PC-9 (cell line): Measurements from ENCODE around the gene DES. TPM values are rescaled to one million over a fixed set of nuclear protein-coding genes. Genes with fewer than 3 reads are reported as not detected.

ENCODE experiments used
- BruUV-seq: library from RNA; stranded (reverse); fragments of 400-500 nt; replicated peaks from 2 replicates; lab custom pipeline; 2021; lab: Mats Ljungman, UMichigan
- CTCF ChIA-PET: fragments of 300-600 bp; sonication (Branson Sonifier 250); formaldehyde crosslinking; loops from one replicate; lab custom pipeline; 2022; ENCODE audit warnings: antibody characterized with exemption; lab: Charles Lee
- POLR2A ChIA-PET: fragments of 300-600 bp; sonication (Branson Sonifier 250); formaldehyde crosslinking; loops from one replicate; lab custom pipeline; 2022; ENCODE audit warnings: antibody characterized with exemption; ENCODE audit not compliant: unreplicated experiment; lab: Charles Lee
- DNase-seq, 2 experiments: peaks; one replicate each; pipeline versions ENCODE4 v3.0.0 to v3.0.0-alpha.2; 2015 to 2022; ENCODE audit warnings: mixed read lengths in 1 of 2
- H2AFZ ChIP-seq: fragments of 200-600 bp; sonication (generic); 2 replicates; pipeline ENCODE4 v1.8.1; 2017; ENCODE audit warnings: antibody characterized with exemption
- H3F3A ChIP-seq: fragments of 200-600 bp; sonication (generic); 2 replicates; pipeline ENCODE4 v1.8.1; 2017; ENCODE audit warnings: antibody characterized with exemption, mild to moderate bottlenecking, low read depth; ENCODE audit not compliant: insufficient read depth
- H3K27ac ChIP-seq: fragments of 200-600 bp; sonication (generic); 2 replicates; pipeline ENCODE4 v1.6.1; 2016; ENCODE audit warnings: mixed run types
- H3K27me3 ChIP-seq: fragments of 200-600 bp; sonication (generic); 2 replicates; pipeline ENCODE4 v1.6.1; 2016; ENCODE audit warnings: low read depth, mixed run types; ENCODE audit not compliant: insufficient read depth
- H3K36me3 ChIP-seq: fragments of 200-600 bp; sonication (generic); 2 replicates; pipeline ENCODE4 v1.6.1; 2016; ENCODE audit warnings: low read depth, mixed run types
- H3K4me1 ChIP-seq: fragments of 200-600 bp; sonication (generic); replicated peaks from 2 replicates; pipeline ENCODE4 v1.6.1; 2016; ENCODE audit warnings: mixed run types; ENCODE audit not compliant: insufficient read depth
- H3K4me2 ChIP-seq: fragments of 200-600 bp; sonication (generic); 2 replicates; pipeline ENCODE4 v1.6.1; 2017; ENCODE audit warnings: mixed run types
- H3K4me3 ChIP-seq: fragments of 200-600 bp; sonication (generic); 2 replicates; pipeline ENCODE4 v1.6.1; 2016; ENCODE audit warnings: mixed run types
- H3K79me2 ChIP-seq: fragments of 200-600 bp; sonication (generic); 2 replicates; pipeline ENCODE4 v1.6.1; 2017; ENCODE audit warnings: low read depth, mixed run types
- H3K9me2 ChIP-seq: fragments of 200-600 bp; sonication (generic); 2 replicates; pipeline ENCODE4 v1.8.1; 2017; ENCODE audit warnings: mild to moderate bottlenecking; ENCODE audit not compliant: insufficient read depth
- H3K9me3 ChIP-seq: fragments of 200-600 bp; sonication (generic); 2 replicates; pipeline ENCODE4 v1.8.1; 2016; ENCODE audit warnings: low read depth; ENCODE audit not compliant: insufficient read depth
- H4K20me1 ChIP-seq: fragments of 200-600 bp; sonication (generic); 2 replicates; pipeline ENCODE4 v1.8.1; 2017; ENCODE audit not compliant: insufficient read depth
- EZH2 ChIP-seq: fragments of 200-600 bp; sonication (generic); IDR thresholded peaks from 2 replicates; pipeline ENCODE4 v1.8.0; 2017; ENCODE audit warnings: antibody characterized with exemption, low read depth
- intact Hi-C: fragments of 100-400 bp; cut with micrococcal nuclease; formaldehyde crosslinking; loops from one replicate; pipeline ENCODE4 v1.10.0; 2022; ENCODE audit not compliant: unreplicated experiment
- total RNA-seq: library from RNA; stranded (reverse); gene quantifications from 2 replicates; pipeline ENCODE4 v1.2.3, GENCODE V29; 2021
- TF ChIP-seq, protein P1 (sequence below): fragments of 200-600 bp; sonication (generic); conservative IDR thresholded peaks from 2 replicates; pipeline ENCODE4 v1.6.1; 2017; ENCODE audit warnings: mixed run types, antibody characterized with exemption, mild to moderate bottlenecking, moderate library complexity

DES gene
- total RNA-seq, 1 experiment from 2014 or later: not detected

- Histone ChIP-seq H3K4me1 (peaks cover 58% of the 10 kb centered on the region), H3K9me2 (no peaks in the 10 kb centered on the region), H4K20me1 (no peaks in the 10 kb centered on the region), H3K27ac (no peak overlapping the region), H3K4me2 (no peak overlapping the region), H3K4me3 (no peak overlapping the region), H3K36me3 (no peaks in the 10 kb centered on the region), H2AFZ (no peak overlapping the region), H3F3A (peaks cover 43% of the 10 kb centered on the region), H3K9me3 (no peaks in the 10 kb centered on the region), H3K79me2 (no peaks in the 10 kb centered on the region), H3K27me3 (no peaks in the 10 kb centered on the region)
- POLR2A ChIA-PET: no interaction called here
- no peak for TF ChIP-seq EZH2
- TF ChIP-seq, protein P1, sequence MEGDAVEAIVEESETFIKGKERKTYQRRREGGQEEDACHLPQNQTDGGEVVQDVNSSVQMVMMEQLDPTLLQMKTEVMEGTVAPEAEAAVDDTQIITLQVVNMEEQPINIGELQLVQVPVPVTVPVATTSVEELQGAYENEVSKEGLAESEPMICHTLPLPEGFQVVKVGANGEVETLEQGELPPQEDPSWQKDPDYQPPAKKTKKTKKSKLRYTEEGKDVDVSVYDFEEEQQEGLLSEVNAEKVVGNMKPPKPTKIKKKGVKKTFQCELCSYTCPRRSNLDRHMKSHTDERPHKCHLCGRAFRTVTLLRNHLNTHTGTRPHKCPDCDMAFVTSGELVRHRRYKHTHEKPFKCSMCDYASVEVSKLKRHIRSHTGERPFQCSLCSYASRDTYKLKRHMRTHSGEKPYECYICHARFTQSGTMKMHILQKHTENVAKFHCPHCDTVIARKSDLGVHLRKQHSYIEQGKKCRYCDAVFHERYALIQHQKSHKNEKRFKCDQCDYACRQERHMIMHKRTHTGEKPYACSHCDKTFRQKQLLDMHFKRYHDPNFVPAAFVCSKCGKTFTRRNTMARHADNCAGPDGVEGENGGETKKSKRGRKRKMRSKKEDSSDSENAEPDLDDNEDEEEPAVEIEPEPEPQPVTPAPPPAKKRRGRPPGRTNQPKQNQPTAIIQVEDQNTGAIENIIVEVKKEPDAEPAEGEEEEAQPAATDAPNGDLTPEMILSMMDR: no peak
- DNase-seq: no peak
- CTCF ChIA-PET: interaction anchor here (0.6 kb wide), 1 partner anchor 19 kb away, joined by 5 read pairs; no protein-coding TSS in a partner anchor
- no TSS peak for BruUV-seq
- intact Hi-C loops: loop anchor here (5.0 kb wide), 3 partner anchors 42 to 67 kb away; partner anchors contain the start of gene GMPPA
Measured at GRCh38 chr2:219455581-219455980, 37.4 kb downstream of the DES start.

GRCh38 chr2:219457784-219458369 lies 39.7 kb downstream of the DES start:
- TF ChIP-seq, protein P1: no peak; the same call in 1 of the 2 replicates
- no peak for TF ChIP-seq EZH2
- Histone ChIP-seq H3K9me2 (no peaks in the 10 kb centered on the region), H3K27me3 (no peaks in the 10 kb centered on the region), H3K4me1 (peaks cover 45% of the 10 kb centered on the region), H3K36me3 (no peaks in the 10 kb centered on the region), H2AFZ (no peak overlapping the region), H3K27ac (peak overlapping the region; percentile 45), H3K9me3 (no peaks in the 10 kb centered on the region), H4K20me1 (no peaks in the 10 kb centered on the region), H3F3A (peaks cover 39% of the 10 kb centered on the region), H3K79me2 (no peaks in the 10 kb centered on the region), H3K4me3 (no peak overlapping the region), H3K4me2 (peak overlapping the region; percentile 37; the same call in 1 of the 2 replicates)
- POLR2A ChIA-PET: interaction anchor here (0.6 kb wide), 2 partner anchors 41 to 63 kb away, joined by 3 to 7 read pairs; partner anchors contain the start of gene GMPPA
- intact Hi-C loops: loop anchor here (5.0 kb wide), 3 partner anchors 39 to 64 kb away; partner anchors contain the start of gene GMPPA
- CTCF ChIA-PET: interaction anchor here (0.6 to 1.0 kb wide), 3 partner anchors 60 to 448 kb away, joined by 3 to 6 read pairs (median 5); no protein-coding TSS in a partner anchor
- BruUV-seq: no TSS peak
- DNase-seq: peak; percentile 34 to 76

GRCh38 chr2:219458996-219459395 lies 40.8 kb downstream of the DES start:
- no peak overlapping the region for H3K4me2 ChIP-seq
- intact Hi-C loops: loop anchor here (5.0 kb wide), 3 partner anchors 38 to 63 kb away; partner anchors contain the start of gene GMPPA
- H3F3A ChIP-seq: peaks cover 29% of the 10 kb centered on the region
- CTCF ChIA-PET: interaction anchor here (0.7 to 1.2 kb wide), 2 partner anchors 71 to 449 kb away, joined by 5 to 13 read pairs; no protein-coding TSS in a partner anchor
- H3K9me3 ChIP-seq: no peaks in the 10 kb centered on the region
- H2AFZ ChIP-seq: no peak overlapping the region
- H3K4me1 ChIP-seq: peaks cover 34% of the 10 kb centered on the region
- POLR2A ChIA-PET: no interaction called here
- TF ChIP-seq, protein P1: no peak
- TF ChIP-seq EZH2: no peak
- H3K36me3 ChIP-seq: no peaks in the 10 kb centered on the region
- no peaks in the 10 kb centered on the region for H4K20me1 ChIP-seq
- H3K79me2 ChIP-seq: no peaks in the 10 kb centered on the region
- no peak for DNase-seq
- no peak overlapping the region for H3K27ac ChIP-seq
- no TSS peak for BruUV-seq
- no peak overlapping the region for H3K4me3 ChIP-seq
- no peaks in the 10 kb centered on the region for H3K27me3 ChIP-seq
- no peaks in the 10 kb centered on the region for H3K9me2 ChIP-seq
